Measurements from ENCODE around the gene EPHB1.

DNA sequence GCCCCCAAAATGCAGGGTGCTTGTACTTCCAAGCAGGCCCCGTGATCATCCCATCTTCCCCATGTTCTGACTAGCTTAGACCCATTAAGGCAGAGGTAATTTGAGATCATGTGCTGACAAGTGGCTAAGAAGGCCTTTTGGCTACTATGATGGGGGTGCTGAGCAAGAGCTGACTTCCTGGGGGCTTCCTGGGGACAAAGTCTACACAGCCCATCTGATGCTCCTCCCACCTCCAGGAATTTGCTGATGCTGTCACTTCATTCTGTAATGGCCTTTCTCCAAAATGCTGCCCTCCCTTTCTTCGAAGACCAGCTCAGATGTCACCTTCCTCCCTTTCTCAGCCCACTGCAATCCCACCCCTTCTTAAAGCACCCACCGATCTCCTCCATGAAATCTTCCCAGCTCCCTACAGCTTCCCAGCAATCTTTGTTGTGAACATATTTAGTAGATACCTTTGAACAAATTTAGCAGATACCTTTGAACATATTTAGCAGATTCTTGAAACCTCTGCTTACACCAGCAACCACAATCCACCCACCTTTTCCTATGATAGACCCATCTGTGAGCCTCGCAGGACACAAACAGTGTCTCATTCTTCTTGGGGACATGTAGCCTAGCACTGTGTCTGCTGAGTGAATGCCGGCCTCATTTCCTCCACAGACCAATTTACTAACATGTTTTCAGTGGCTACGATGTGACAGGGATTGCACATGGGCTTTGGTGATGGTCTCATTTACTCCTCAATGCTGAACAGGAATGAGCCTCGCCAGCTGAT is 223.3 kb downstream of the EPHB1 start:
- TF ChIP-seq, protein P1, sequence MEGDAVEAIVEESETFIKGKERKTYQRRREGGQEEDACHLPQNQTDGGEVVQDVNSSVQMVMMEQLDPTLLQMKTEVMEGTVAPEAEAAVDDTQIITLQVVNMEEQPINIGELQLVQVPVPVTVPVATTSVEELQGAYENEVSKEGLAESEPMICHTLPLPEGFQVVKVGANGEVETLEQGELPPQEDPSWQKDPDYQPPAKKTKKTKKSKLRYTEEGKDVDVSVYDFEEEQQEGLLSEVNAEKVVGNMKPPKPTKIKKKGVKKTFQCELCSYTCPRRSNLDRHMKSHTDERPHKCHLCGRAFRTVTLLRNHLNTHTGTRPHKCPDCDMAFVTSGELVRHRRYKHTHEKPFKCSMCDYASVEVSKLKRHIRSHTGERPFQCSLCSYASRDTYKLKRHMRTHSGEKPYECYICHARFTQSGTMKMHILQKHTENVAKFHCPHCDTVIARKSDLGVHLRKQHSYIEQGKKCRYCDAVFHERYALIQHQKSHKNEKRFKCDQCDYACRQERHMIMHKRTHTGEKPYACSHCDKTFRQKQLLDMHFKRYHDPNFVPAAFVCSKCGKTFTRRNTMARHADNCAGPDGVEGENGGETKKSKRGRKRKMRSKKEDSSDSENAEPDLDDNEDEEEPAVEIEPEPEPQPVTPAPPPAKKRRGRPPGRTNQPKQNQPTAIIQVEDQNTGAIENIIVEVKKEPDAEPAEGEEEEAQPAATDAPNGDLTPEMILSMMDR (IDR thresholded peaks at IDR 0.05; ENCODE audit: low read length): no peak
- no peak for TF ChIP-seq EZH2 (IDR thresholded peaks at IDR 0.05; ENCODE audit: borderline replicate concordance, low read length)
